Esophagus (tissue), 2 donors: ENCODE data around the gene SYTL5. TPM values are rescaled to one million over a fixed set of nuclear protein-coding genes. Genes with fewer than 3 reads are reported as not detected.

Experiments
- H3K27ac ChIP-seq, 2 donors: one replicate each; pipeline ENCODE4 v1.5.1; 2013; ENCODE audit warnings: low read depth in 2 of 2, mild to moderate bottlenecking in 2 of 2, inconsistent platforms in 1 of 2, low read length in 1 of 2, moderate library complexity in 1 of 2
- H3K27me3 ChIP-seq, 2 donors: one replicate each; pipeline ENCODE4 v1.6.1; 2013; ENCODE audit warnings: low read length in 2 of 2, control low read depth in 1 of 2, mild to moderate bottlenecking in 1 of 2; ENCODE audit not compliant: insufficient read depth in 2 of 2, control insufficient read depth in 1 of 2
- H3K36me3 ChIP-seq, 2 donors: one replicate each; pipeline ENCODE4 v1.6.1; 2013; ENCODE audit warnings: low read length in 1 of 2; ENCODE audit not compliant: control insufficient read depth in 2 of 2, insufficient read depth in 2 of 2
- H3K4me1 ChIP-seq, 2 donors: one replicate each; pipeline ENCODE4 v1.6.1; 2013; ENCODE audit warnings: low read length in 1 of 2; ENCODE audit not compliant: control insufficient read depth in 2 of 2, insufficient read depth in 2 of 2
- H3K4me3 ChIP-seq, 2 donors: one replicate each; pipeline ENCODE4 v1.5.1; 2013; ENCODE audit warnings: low read length in 2 of 2, mild to moderate bottlenecking in 2 of 2, low read depth in 1 of 2, moderate library complexity in 1 of 2
- H3K9me3 ChIP-seq, 2 donors: one replicate each; pipeline ENCODE4 v1.6.1; 2013; ENCODE audit warnings: mild to moderate bottlenecking in 2 of 2, low read depth in 1 of 2, low read length in 1 of 2, moderate library complexity in 1 of 2; ENCODE audit not compliant: control insufficient read depth in 2 of 2, insufficient read depth in 1 of 2
- WGBS, 2 donors: extraction: QIAGEN DNeasy Blood & Tissue Kit; methylation state at CpG; one replicate each; pipeline ENCODE4 v1.1.7; 2013; 5-methylcytosine and 5-hydroxymethylcytosine counted together
- polyA plus RNA-seq, 2 donors: library from polyadenylated mRNA; stranded (reverse); fragments of 200-250 nt; gene quantifications; one replicate each; pipeline ENCODE4 v1.2.3, GENCODE V29; 2013
- donor health status: healthy with polysubstance abuse.
- donor health status: Bipolar disorder and iron deficiency.

The SYTL5 gene
- polyA plus RNA-seq, 2 donors: 3.0 TPM

DNA sequence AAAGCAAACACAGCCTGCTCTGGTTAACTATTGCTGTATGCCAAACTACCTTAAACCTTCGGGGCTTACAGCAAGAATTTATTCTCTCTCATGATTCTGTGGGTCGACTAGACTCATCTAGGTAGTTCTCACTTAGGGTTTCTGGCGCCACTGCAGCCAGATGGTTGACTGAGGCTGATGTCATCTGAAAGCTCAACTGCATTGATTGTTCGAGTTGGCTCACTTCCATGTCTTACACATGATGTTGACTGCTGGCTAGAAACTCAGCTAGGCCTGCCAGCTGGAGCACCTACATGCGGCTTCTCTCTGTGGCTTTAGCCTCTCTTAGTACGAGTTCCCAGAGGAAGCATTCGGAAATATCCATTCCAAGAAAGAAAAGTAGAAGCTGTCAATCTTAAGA, 111.1 kb downstream of the SYTL5 start:
- 59 to 63% methylated on average over 7 of the region's 7 CpGs for WGBS, 2 donors
- H3K27ac ChIP-seq: no peak overlapping the region

GRCh38 chrX:38124000-38124399, 117.6 kb downstream of the SYTL5 start:
- H3K27ac ChIP-seq: no peak overlapping the region
- no peaks in the 10 kb centered on the region for H3K36me3 ChIP-seq
- H3K4me1 ChIP-seq: no peaks in the 10 kb centered on the region
- WGBS, 2 donors: 71 to 76% methylated on average over 1 of the region's 1 CpG
- H3K9me3 ChIP-seq: peaks cover 0 to 2% of the 10 kb centered on the region in 2 donors
- no peak overlapping the region for H3K4me3 ChIP-seq
- no peaks in the 10 kb centered on the region for H3K27me3 ChIP-seq

More for the DNA sequence above, 111.1 kb downstream of the SYTL5 start:
- H3K4me3 ChIP-seq: no peak overlapping the region
- H3K36me3 ChIP-seq: no peaks in the 10 kb centered on the region
- no peaks in the 10 kb centered on the region for H3K4me1 ChIP-seq
- H3K9me3 ChIP-seq: no peaks in the 10 kb centered on the region
- no peaks in the 10 kb centered on the region for H3K27me3 ChIP-seq

GRCh38 chrX:38126179-38126578, 119.8 kb downstream of the SYTL5 start:
- Histone ChIP-seq H3K27me3 (no peaks in the 10 kb centered on the region), H3K9me3 (peaks cover 0 to 2% of the 10 kb centered on the region in 2 donors), H3K36me3 (no peaks in the 10 kb centered on the region), H3K4me1 (no peaks in the 10 kb centered on the region), H3K4me3 (no peak overlapping the region), H3K27ac (no peak overlapping the region)
- WGBS, 2 donors: 73 to 75% methylated on average over 3 of the region's 3 CpGs

DNA sequence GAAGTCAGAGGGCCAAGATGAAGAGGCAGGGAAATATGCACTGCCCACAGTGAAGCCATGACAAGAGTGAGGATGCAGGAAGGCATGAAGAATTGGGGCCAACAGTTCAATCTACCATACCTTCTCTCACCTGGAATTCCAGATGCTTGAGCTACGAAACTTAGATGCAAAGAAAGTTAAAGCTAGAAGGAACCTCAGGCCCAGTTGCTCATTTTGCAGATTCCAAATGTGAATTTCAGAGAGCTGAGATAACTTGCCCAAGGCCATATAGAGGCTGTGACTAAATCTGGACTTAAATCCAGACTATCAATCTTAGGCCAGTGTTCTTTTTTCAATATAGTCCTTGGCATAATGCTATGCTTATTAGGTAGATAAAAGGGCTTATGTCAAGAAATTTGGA, 121.6 kb downstream of the SYTL5 start:
- H3K27ac ChIP-seq: no peak overlapping the region
- no peaks in the 10 kb centered on the region for H3K36me3 ChIP-seq
- no peaks in the 10 kb centered on the region for H3K4me1 ChIP-seq
- H3K4me3 ChIP-seq: no peak overlapping the region
- no peaks in the 10 kb centered on the region for H3K27me3 ChIP-seq
- WGBS, 2 donors: 73 to 92% methylated on average over 1 of the region's 1 CpG
- H3K9me3 ChIP-seq: peaks cover 0 to 2% of the 10 kb centered on the region in 2 donors

- peaks cover 0 to 2% of the 10 kb centered on the region in 2 donors for H3K27me3 ChIP-seq
- H3K36me3 ChIP-seq: no peaks in the 10 kb centered on the region
- no peaks in the 10 kb centered on the region for H3K4me1 ChIP-seq
- H3K27ac ChIP-seq: no peak overlapping the region
- no peak overlapping the region for H3K4me3 ChIP-seq
- peaks cover 0 to 2% of the 10 kb centered on the region in 2 donors for H3K9me3 ChIP-seq
Measured at GRCh38 chrX:38129366-38129765, 123.0 kb downstream of the SYTL5 start.

DNA sequence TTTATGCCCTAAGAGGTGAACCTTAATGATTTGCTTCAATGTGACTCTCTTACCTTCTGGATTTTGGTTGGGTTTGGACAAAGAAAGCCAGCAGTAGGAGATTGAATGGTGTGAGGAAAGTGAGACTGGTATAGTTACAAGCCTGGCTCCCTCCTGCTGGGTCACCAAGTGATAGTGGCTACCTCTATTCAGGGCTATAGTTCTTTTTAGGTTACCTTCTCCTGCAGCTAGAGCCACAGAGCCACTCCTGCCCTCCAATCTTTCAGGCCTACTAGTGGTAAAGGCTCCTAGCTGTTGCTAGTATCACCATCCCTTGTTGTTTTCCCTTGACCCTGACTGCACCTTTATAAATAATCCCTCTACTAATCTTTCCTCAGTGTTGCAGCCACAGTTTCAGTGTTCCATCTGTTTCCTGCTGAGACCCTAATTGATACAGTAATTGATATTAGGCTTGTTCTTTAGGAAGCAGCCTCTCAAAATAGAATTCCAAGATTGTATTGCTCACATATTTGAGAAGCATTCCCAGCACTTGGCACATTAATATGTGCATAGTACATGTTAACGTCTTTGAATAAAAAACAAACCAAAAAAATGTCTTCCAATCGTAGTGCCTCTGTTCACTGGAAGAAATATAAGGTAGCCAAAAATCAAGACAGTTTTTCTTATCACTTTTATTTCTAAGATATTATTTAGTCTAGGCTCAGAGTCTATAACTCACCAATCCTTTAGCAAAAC, 132.0 kb downstream of the SYTL5 start:
- H3K27ac ChIP-seq: no peak overlapping the region

DNA sequence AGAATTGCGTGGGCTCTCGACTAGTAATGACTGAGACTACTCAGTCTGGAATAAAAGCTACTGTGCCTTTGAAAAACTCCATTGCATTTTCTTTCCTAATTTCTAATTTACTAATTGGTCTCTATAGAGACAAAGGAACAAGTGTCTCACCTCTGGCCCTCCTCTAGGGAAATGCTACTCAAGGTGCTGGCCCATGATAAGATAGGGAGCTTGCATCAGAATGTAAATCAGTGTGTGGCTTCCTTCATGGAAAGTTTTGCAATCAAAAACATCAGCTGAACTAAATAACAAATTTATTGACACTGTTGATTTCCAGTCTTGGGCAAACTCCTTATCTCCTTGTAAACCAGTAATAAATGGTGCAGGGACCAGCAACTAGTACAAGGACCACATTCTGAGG, 132.5 kb downstream of the SYTL5 start:
- Histone ChIP-seq H3K4me1 (no peaks in the 10 kb centered on the region), H3K36me3 (no peaks in the 10 kb centered on the region), H3K9me3 (no peaks in the 10 kb centered on the region), H3K4me3 (no peak overlapping the region), H3K27ac (no peak overlapping the region), H3K27me3 (peaks cover 0 to 2% of the 10 kb centered on the region in 2 donors)
- WGBS, 2 donors: 90 to 97% methylated on average over 2 of the region's 2 CpGs

More for the DNA sequence above, 132.0 kb downstream of the SYTL5 start:
- H3K4me3 ChIP-seq: no peak overlapping the region
- peaks cover 0 to 2% of the 10 kb centered on the region in 2 donors for H3K27me3 ChIP-seq
- H3K36me3 ChIP-seq: no peaks in the 10 kb centered on the region
- H3K4me1 ChIP-seq: no peaks in the 10 kb centered on the region
- 65 to 72% methylated on average over 2 of the region's 2 CpGs for WGBS, 2 donors
- no peaks in the 10 kb centered on the region for H3K9me3 ChIP-seq

DNA sequence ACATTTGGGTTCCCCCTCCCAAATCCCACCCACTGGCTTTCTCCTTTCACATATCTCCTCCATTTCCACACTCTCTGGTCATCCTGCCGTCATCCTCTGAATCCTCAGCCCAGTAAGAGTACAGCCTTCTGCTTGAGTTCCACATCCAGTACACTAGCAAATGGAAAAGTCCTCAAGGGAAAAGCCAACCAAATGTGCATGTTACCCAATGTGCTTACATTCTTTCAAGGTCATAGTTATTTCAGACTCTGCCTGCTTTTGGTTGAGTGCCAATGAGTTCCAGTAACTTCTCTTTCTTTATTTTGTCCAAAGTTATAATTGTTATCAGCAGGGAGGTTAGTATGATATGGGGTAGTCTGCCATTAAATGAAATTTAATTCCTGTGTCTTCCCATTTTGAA, 136.3 kb downstream of the SYTL5 start:
- Histone ChIP-seq H3K27me3 (no peaks in the 10 kb centered on the region), H3K4me1 (no peaks in the 10 kb centered on the region), H3K27ac (no peak overlapping the region), H3K9me3 (no peaks in the 10 kb centered on the region), H3K4me3 (no peak overlapping the region), H3K36me3 (no peaks in the 10 kb centered on the region)
- WGBS, 2 donors: 67% methylated on average over 1 of the region's 1 CpG

DNA sequence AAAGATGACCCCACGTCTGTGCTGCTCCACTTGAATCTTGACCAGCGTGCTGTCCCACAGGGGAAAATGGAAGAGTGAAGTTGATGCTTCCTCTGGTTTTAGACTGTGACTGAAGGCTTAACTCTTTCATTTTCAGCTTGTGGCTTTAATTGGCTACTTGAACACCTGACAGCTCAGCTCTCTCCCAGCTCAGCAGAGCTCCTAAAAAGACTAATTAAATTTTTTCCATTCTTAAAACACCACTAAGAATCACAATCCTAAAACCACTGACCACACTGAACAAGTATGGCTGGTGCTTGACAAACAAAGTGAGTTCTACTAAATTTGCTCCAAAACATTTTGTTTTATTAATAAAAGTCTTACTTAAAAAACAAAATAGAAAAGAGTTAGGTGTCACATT, 142.7 kb downstream of the SYTL5 start:
- 78 to 89% methylated on average over 2 of the region's 2 CpGs for WGBS, 2 donors
- Histone ChIP-seq H3K4me3 (no peak overlapping the region), H3K27ac (no peak overlapping the region), H3K9me3 (no peaks in the 10 kb centered on the region), H3K4me1 (no peaks in the 10 kb centered on the region), H3K36me3 (no peaks in the 10 kb centered on the region), H3K27me3 (peaks cover 0 to 4% of the 10 kb centered on the region in 2 donors)

DNA sequence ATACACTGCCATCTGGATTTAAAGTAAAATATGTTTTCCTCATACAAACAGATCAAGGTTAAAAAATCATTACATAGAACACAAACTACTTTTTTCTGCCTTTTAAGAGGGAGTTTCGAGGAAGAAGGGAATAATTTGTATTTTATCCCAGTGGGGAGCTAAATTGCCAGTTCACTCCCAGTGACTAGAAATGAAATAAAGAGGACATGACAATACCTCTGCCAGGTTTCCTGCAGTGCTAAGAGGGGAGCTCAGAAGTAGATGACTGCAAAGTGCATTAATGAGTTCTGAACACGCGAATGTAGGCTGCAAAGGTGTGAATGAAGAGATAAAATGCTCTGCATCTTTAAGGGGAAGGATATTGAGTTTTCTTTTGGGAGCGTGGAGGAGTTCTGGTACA, 144.6 kb downstream of the SYTL5 start:
- no peak overlapping the region for H3K4me3 ChIP-seq
- no peak overlapping the region for H3K27ac ChIP-seq
- H3K9me3 ChIP-seq: no peaks in the 10 kb centered on the region
- H3K27me3 ChIP-seq: peaks cover 0 to 4% of the 10 kb centered on the region in 2 donors
- no peaks in the 10 kb centered on the region for H3K36me3 ChIP-seq
- WGBS, 2 donors: 74 to 86% methylated on average over 4 of the region's 4 CpGs
- H3K4me1 ChIP-seq: no peaks in the 10 kb centered on the region
